ENCODE results near the gene RPH3AL.

DNA sequence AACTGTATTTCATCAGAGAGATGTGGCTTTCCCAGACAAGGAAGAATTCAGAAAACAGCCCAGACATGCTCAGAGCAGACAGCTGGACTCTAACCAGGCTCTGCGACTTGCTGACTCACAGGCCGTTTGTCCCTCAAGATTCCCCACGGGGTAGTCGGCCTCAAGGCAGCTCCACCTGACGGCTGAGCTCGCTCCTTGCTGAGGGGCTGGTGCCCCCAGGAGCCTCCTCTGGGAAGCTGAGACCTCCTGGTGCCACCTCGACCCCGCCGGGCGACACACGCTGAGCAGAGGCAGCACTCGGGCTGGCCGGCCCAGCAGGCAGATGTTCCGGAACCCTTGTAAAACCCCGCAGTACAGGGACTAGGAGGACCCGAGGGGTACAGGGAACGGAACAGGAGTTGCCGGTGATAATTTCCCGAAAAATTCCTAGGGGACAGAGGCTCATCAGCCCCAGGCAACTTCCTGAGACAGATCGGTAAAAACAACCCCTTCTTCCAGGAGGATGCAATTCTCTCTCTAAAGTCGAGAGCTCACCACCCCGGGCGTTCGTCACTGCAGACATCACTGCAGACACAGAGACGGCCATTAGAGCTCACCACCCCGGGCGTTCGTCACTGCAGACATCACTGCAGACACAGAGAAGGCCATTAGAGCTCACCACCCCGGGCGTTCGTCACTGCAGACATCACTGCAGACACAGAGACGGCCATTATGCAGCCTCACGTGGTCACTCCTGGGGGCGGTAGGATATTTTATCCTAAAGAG lies 19.9 kb downstream of the RPH3AL start:
- TF ChIP-seq POLR2A (IDR thresholded peaks at IDR 0.05): no peak
- TF ChIP-seq, protein P1, sequence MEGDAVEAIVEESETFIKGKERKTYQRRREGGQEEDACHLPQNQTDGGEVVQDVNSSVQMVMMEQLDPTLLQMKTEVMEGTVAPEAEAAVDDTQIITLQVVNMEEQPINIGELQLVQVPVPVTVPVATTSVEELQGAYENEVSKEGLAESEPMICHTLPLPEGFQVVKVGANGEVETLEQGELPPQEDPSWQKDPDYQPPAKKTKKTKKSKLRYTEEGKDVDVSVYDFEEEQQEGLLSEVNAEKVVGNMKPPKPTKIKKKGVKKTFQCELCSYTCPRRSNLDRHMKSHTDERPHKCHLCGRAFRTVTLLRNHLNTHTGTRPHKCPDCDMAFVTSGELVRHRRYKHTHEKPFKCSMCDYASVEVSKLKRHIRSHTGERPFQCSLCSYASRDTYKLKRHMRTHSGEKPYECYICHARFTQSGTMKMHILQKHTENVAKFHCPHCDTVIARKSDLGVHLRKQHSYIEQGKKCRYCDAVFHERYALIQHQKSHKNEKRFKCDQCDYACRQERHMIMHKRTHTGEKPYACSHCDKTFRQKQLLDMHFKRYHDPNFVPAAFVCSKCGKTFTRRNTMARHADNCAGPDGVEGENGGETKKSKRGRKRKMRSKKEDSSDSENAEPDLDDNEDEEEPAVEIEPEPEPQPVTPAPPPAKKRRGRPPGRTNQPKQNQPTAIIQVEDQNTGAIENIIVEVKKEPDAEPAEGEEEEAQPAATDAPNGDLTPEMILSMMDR (IDR thresholded peaks at IDR 0.05 in 8 of 11, conservative IDR thresholded peaks at IDR 0.05 in 3 of 11): no peak
